HG03097 (cell line): ENCODE data around the gene C20orf144.

Experiments used
- ATAC-seq: cut with Tn5 transposase; IDR thresholded peaks from one replicate; pipeline ENCODE4 v1.9.1; 2021; ENCODE audit not compliant: unreplicated experiment, low FRiP score

Gene C20orf144

GRCh38 chr20:33649201-33649681 lies 12.9 kb upstream of the C20orf144 start:
- no peak for ATAC-seq

DNA sequence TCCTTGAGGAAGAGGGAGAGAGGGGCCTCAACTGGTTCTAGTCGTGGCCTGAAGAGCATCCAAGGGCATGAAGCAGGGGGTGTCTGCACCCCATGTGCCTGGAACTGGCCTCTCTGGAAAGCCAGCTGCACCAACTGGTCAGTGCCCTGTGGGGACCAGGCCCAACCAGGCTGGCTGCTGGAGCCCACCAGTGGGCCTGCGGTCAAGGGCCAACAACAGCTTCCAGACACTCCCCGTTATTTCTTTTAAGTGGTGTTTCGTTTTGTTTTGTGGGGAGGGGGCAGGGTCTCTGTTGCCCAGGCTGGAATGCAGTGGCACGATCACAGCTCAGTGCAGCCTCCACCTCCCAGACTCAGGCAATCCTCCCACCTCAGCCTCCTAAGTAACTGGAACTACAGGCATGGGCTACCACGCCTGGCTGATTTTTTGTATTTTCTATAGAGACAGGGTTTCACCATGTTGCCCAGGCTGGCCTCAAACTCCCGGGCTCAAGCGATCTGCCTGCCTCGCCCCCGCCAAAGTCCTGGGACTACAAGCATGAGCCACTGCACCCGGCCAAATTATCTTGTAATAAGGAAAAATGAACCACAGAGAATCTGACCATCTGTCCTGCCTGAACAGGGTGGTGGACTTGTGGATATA lies 11.9 kb upstream of the C20orf144 start:
- no peak for ATAC-seq

DNA sequence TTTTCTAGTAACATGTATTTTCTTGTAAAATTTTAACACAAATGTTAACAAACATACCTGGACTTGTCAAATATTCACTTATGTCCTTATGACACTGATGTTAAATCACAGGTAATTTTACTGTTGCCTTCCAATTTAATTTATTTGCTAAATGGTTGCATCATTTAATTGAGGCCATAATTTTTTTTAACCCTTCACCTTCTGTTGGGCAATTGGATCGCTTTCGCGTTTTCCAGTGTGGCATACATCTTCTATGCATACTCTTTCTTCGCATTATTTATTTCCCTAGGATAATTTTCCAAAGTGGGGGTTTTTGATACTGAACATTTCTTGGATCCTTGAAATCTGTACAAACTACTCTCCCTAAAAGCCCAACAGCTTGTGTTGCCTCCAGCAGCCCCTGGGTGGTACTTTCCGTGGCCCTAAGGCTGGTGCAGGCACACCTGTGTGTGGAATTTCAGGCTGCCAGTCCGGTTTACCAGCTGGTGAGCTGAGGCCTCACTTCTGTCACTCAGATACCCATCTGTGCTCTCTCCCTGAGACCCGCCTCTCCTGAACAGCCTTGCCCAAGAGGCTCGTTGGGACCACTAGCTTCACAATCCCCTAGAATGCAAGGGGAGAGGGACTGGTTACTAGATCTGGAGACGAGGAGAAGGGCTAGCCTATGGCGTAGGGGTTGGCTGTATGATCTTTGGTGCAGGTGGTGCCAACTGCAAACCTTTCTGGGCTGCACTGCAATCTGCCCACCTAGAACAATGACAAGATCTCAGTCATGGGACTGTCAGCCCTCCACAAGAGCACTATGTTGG lies 11.2 kb upstream of the C20orf144 start:
- ATAC-seq, result no peak

DNA sequence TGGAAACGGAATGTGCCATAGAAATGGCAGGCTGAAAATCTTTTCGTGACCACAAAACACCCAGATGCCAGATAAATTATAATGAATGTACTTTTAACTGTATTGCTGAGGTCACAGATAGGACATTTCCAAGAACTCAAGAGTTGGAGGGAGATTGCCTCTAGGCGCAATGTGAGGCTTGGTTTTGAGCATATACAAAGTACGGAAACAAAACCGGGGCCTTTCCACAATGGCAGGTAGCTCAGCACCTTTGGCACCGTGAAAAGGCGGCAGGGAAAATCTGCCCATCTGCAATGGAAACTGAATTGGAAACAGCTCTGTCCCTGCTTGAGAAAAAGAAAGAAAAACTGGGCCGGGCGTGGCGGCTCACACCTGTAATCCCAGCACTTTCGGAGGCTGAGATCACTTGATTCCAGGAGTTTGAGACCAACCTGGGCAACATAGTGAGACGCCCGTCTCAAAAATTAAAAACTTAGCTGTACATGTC lies 10.5 kb upstream of the C20orf144 start:
- ATAC-seq, result no peak

DNA sequence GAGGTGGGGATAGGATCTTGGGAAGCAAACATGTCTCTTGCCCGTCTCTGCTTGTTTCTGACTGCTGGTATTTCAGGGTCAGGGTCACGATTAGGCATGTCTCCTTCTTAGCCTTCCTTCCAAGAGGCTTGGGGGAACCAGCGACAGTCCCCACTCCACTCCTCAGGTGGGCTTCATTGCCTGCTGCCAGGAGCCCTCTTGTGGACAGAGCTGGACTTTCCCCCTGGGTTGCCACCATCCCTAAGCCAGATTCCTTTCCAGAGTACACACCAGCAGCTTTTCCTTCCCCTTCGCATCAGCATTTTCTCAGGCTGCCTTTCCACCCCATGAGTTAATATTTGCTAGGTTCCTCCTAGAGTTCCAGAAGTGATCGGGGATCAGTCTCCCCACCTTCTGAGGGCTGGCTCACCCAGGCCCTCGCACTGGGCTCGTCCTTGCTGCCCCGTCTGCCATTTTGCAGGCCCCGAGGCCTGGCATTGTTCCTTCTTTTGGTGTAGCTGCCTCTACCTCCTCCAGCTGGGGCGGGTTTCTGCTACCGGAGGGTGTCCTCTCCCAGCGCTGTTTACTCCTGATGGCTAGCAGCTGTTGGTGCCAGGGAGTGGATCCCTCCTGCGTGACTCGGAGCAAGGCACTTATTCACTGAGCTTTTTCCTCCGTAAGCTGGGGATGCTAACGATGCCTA lies 8.8 kb upstream of the C20orf144 start:
- no peak for ATAC-seq

DNA sequence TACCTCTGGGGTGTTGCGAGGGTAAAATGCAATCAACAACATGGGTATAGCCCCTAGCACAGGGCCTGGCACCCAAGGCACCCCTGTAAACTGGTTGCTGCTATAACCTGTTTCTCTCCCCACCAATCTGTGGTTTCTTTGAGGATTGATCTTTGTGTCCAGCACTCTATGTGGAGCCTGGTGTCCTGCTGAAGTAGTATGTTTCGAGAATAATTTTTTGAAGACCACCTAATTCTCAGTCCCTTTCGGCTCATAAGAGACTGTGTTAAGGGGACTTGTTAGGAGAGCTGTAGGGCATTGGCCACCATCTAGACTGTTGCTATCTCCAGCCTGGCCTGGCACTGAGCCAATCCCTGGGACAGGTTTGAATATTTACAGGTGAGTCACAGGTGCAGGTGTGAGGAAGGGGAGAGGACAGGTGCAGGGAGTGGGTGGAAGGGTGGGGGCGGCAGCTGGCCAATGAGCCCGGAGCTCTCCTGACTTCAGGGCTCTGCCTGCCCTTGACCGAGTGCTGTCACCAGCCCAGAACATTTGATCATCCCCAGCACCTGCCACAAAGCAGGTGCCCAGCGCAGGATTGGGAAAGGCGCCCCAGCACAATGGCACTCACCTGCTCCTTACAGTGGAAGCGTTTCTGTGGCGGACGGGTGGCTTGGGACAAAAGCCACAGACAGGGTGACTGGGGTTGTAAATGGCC lies 8.1 kb upstream of the C20orf144 start:
- no peak for ATAC-seq

DNA sequence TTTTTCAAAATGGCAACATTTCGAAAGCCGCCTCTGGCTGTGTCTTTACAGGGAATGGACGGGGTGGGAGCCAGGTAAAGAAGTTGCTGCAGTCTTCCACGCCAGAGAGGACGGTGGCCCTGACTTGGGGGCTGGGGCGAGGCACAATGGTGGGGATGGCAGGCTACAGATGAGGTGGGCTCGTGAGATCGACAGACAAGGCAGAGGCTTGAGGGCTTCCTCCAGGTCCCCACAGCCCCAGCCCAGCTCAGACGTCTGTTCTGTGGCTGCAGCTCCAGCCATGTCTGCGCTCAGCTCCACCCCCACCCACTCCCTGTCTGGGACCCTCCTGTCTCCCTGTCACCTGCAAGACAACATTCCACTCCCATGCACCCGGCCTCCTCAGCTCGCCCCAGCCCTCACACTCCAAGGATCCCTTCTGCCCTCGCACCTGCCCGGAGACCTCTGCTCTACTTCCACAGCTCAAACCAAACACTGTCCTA lies 7.4 kb upstream of the C20orf144 start:
- ATAC-seq, result no peak

DNA sequence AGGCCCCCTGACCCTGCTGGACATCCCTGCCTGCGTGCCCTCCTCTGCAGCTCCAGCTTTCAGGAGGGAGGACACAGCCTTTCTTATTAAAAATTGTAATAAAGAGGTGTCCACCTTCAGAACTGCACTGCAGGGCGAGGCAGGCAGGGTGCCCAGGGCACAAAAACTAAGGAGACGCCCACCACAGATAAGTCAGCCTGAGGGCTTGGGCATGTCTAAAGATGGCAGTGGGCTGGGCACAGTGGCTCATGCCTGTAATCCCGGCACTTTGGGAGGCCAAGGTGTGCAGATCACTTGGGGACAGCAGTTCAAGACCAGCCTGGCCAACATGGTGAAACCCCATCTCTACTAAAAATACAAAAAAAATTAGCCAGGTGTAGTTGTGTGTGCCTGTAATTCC lies 7.0 kb upstream of the C20orf144 start:
- no peak for ATAC-seq

DNA sequence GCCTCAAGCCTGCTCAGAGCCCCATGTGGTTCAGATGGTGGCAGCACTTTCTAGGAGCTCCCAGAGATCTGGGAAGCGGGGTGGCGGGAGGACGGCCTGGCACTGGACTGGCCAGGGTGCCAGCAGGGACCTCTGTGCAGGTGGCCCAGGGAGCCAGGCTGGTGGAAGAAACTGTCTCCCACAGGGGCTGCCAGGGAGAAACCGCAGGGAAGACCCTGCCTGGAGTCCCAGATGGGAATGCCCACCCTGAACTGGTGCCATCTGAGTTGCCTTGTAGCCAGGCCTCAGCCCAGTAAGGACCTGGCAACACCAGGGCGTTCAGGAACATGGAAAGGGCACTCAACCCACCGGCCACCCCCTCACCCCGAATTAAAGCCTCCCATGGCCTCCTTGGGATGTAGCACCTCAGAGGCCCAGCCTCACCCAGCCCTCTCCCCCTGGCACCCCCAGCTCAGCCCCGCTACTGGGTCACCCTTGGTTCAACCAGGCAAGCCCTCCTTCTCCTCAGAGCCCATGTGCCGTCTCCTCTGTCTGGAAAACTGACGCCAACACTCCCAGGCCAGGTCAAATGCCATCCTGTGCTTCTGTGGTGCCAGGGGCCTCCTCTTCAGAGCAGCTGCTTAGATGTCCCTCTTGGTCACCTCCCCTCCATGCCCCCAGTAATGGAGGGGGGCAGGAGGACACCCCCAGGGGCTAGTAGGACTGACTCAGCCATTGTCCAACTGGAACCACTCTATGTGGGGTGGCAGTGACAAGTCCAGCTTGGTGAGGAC lies 5.9 kb upstream of the C20orf144 start:
- ATAC-seq, result no peak

- ATAC-seq, result no peak
These were observed 5.1 kb upstream of the C20orf144 start for GRCh38 chr20:33656783-33657703.

- no peak for ATAC-seq
These were observed 4.4 kb upstream of the C20orf144 start for GRCh38 chr20:33657704-33658095.

- no peak for ATAC-seq
These were observed 3.6 kb upstream of the C20orf144 start for GRCh38 chr20:33658510-33658909.

DNA sequence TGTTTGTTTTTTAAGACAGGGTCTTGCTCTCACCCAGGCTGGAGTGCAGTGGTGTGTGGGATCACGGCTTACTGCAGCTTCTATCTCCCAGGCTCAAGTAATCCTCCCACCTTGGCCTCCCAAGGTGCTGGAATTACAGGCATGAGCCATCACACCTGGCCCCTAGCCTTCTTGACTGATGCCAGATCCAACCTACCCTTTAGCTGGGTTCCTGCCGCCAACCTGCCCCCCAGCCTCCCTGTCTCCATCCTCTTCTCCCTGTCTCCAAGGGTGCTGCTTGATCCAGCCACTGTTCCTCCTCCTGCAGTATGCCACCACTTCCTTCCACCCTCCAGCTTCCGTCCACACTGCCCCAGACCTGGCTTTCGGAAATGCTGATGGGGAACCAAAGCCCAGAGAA lies 3.2 kb upstream of the C20orf144 start:
- no peak for ATAC-seq

- no peak for ATAC-seq
These were observed 2.6 kb upstream of the C20orf144 start for GRCh38 chr20:33659341-33660034.

- ATAC-seq, result no peak
These were observed 2.0 kb upstream of the C20orf144 start for GRCh38 chr20:33660035-33660684.

DNA sequence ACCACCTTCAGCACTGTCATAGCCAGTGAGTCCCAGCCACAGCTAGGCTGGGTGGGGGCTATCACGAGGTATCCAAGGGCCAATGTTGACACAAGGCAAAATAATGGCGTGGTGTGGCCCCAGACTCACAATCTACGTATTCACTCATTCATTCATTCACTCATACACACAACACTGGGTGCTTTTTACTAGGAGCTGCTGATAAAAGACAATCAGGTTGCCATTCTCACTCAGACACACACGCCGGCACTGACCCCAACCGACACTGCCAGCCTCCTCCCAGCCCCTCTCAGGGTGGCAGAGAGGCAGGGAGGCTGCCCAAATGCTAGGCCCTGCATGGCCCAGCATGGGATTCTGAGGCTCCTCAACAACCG lies 1.5 kb upstream of the C20orf144 start:
- ATAC-seq, result no peak

DNA sequence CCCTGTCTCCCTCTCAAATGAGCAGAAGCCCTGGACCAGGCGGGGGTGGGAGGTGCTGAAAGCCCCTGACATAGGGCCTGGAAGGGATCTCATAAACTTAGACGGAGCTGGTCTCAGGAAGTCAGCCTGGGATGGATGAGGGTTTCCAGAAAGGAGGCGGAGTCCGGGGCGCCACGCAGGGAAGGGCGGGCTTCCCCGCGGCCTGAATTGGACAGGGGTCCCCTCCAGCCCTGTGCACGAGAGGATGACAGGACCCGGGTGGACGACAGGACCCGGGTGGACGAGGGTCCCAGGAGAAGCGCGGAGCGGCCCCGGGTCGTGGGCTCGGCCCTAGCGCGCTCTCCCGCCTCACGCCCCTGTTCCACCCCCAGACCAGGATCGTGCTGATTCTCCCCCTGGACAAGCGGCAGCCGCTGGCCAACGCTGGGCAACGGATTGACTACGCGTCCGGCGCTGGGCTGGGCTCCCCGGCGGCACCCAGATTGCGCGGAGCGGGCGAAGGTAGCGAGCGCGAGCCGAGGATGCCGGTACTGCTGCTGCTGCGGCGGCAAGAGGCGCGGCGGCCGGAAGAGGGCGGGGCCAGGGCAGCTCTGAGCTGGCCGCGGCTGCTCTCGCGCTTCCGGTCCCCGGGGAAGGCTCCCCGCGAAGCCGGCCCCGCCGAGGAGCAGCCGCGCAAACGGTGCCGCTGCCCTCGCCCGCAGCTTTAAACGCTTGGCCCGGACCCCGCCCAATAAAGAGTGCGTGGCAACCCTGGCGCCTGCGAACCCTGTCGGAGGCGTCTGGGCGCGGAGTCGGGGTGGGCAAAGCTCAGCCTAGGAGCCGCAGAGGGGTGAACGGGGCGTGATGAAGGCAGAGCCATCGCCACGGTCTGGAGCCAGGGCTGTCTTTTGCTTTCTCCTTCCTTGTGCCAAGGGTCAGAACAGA lies 1.3 kb downstream of the C20orf144 start:
- ATAC-seq, result peak; percentile 31
